Measurements from ENCODE around the gene BHLHE40.
"Not testable (repeated sequence)": the region's sequence is repeated elsewhere in the genome, so short reads cannot be mapped to it uniquely, and the experiment has no call there.

- TF ChIP-seq ZNF607 (CRISPR knock-in tag; IDR thresholded peaks at IDR 0.05; ENCODE audit: borderline replicate concordance); ARID3A (IDR thresholded peaks at IDR 0.05; ENCODE audit: low read depth, low read length); YY1 (IDR thresholded peaks at IDR 0.05; ENCODE audit: insufficient read depth, insufficient replicate concordance, low read depth, low read length): not testable (repeated sequence)
Observed at GRCh38 chr3:4966006-4966405, 13.2 kb upstream of the BHLHE40 start.
